Measurements from ENCODE around the gene PEAR1. TPM values are rescaled to one million over a fixed set of nuclear protein-coding genes. Genes with fewer than 3 reads are reported as not detected.

Gene PEAR1
- total RNA-seq, 4 donors from 2014 or later, result 31.5 to 51.4 (median 39.7) TPM

GRCh38 chr1:156927215-156928042 is 33.9 kb downstream of the PEAR1 start:
- DNase-seq (ENCODE audit: low spot score in 2 of 2), result peak; percentile 38 to 62
- Histone ChIP-seq H3K4me1 (peaks cover 0 to 42% (median 14%) of the 10 kb centered on the region in 4 donors), H3K9me3 (no peaks in the 10 kb centered on the region), H3K36me3 (no peaks in the 10 kb centered on the region), H3K27ac (no peak overlapping the region), H3K27me3 (peaks cover 0 to 60% of the 10 kb centered on the region in 2 donors), H3K4me3 (peak overlapping the region in 1 of 4 donors; percentile 36)
- WGBS, 2 donors, result 14 to 17% methylated on average over 42 to 54 of the region's 64 CpGs
- TF ChIP-seq POLR2A (IDR thresholded peaks at IDR 0.05), result no peak
- TF ChIP-seq EP300 (IDR thresholded peaks at IDR 0.05), result no peak
- peak; percentile 32 to 80 (median 47) for TF ChIP-seq CTCF (IDR thresholded peaks at IDR 0.05)

DNA sequence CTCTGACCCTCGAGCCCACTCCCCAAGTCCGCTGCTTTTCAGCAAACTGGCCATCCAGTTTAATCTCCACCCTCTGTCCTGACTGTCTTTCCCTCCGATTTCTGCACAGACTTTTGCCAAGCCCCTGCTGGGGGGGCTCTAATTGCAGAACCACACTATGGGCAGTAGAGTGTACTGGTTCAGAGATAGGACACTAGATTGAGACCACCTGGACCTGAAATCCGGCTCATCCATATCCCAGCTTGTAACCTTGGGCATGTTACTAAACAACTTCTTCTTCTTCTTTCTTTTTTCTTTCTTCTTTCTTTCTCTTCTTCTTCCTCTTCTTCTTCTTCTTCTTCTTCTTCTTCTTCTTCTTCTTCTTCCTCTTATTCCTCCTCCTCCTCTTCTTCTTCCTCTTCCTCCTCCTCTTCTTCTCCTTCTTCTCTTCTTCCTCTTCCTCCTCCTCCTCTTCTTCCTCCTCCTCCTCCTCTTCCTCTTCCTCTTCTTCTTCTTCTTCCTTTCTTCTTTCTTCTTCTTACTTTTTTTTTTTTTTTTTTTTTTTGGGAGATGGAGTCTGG is 34.6 kb downstream of the PEAR1 start:
- peaks cover 0 to 53% of the 10 kb centered on the region in 2 donors for H3K27me3 ChIP-seq

DNA sequence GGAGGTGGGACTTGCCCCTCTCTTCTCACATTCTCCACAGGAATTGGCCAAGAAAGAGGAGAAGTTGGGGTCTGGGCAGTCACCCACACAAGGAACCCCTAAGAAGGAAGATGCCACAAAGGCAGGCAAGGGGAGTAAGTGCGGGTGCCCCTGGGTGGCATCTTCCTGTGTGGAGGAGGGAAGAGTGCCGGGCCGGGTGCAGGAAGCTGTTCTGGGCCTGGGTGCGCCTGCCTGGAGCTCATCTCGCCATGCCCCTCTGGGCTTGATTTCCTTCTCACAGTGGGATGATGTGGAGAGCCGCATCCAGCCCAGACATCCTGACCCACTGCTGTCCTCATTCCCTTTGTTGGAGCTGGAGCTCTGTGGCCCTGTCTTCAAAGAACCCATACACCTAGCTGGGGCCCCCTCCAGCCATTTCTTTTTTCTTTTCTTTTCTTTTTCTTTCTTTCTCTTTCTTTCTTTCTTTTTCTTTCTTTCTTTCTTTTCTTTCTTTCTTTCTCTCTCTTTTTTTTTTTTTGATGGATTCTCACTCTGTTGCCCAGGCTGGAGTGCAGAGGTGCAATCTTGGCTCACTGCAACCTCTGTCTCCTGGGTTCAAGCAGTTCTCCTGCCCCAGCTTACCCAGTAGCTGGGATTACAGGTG is 36.2 kb downstream of the PEAR1 start:
- DNase-seq (ENCODE audit: low spot score in 2 of 2), result no peak
- Histone ChIP-seq H3K9me3 (no peaks in the 10 kb centered on the region), H3K27me3 (peaks cover 0 to 37% of the 10 kb centered on the region in 2 donors), H3K4me3 (no peak overlapping the region), H3K4me1 (peaks cover 0 to 29% (median 7%) of the 10 kb centered on the region in 4 donors), H3K27ac (no peak overlapping the region), H3K36me3 (peaks cover 0 to 10% (median 0%) of the 10 kb centered on the region in 3 donors)
- TF ChIP-seq POLR2A (IDR thresholded peaks at IDR 0.05) (no peak), CTCF (IDR thresholded peaks at IDR 0.05) (no peak), EP300 (IDR thresholded peaks at IDR 0.05) (no peak)
- 65 to 77% methylated on average over 6 of the region's 6 CpGs for WGBS, 2 donors

More for the DNA sequence above, 34.6 kb downstream of the PEAR1 start:
- Histone ChIP-seq H3K4me3 (peak overlapping the region in 1 of 4 donors; percentile 36), H3K36me3 (no peaks in the 10 kb centered on the region), H3K4me1 (peaks cover 0 to 41% (median 14%) of the 10 kb centered on the region in 4 donors), H3K9me3 (no peaks in the 10 kb centered on the region), H3K27ac (no peak overlapping the region)
- DNase-seq (ENCODE audit: low spot score in 2 of 2), result no peak
- TF ChIP-seq EP300 (IDR thresholded peaks at IDR 0.05), result no peak
- no peak for TF ChIP-seq POLR2A (IDR thresholded peaks at IDR 0.05)
- TF ChIP-seq CTCF (IDR thresholded peaks at IDR 0.05), result peak in 1 of 5 experiments; percentile 8
- WGBS, 2 donors, result 20 to 22% methylated on average over 4 of the region's 4 CpGs

DNA sequence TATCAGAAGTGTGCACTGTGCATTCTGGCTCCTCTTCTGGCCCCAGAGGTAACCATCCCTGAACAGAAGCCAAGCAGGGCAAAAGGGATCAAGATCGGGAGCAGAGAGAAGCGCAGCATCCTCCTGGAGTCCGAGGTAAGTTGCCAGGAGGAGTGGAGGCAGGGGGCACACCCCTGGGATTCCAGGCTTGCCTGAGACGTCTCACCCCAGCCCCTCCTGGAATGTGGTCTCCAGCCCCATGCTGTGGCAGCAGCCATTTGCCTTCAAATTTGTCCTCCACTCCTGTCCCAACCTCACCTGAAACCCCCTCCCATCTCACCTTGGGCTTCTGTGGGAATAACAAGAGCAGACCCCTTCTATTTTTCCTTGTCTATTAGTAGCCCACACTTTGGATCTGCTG is 37.0 kb downstream of the PEAR1 start:
- TF ChIP-seq EP300 (IDR thresholded peaks at IDR 0.05) (no peak), CTCF (IDR thresholded peaks at IDR 0.05) (no peak), POLR2A (IDR thresholded peaks at IDR 0.05) (no peak)
- H3K4me1 ChIP-seq, result peaks cover 0 to 29% (median 7%) of the 10 kb centered on the region in 4 donors
- H3K27me3 ChIP-seq, result peaks cover 0 to 30% of the 10 kb centered on the region in 2 donors
- no peak overlapping the region for H3K27ac ChIP-seq
- no peak for DNase-seq (ENCODE audit: low spot score in 2 of 2)
- 48 to 68% methylated on average over 3 to 4 of the region's 4 CpGs for WGBS, 2 donors
- no peaks in the 10 kb centered on the region for H3K9me3 ChIP-seq
- no peak overlapping the region for H3K4me3 ChIP-seq
- peaks cover 0 to 18% (median 0%) of the 10 kb centered on the region in 3 donors for H3K36me3 ChIP-seq
